Activated naive CD4-positive, alpha-beta T cell treated with anti-CD3 and anti-CD28 coated beads, Interleukin-2, amount 50 U/mL, for 16 hours (primary cell): Measurements from ENCODE around the gene TTYH3.
"Not testable (repeated sequence)": the region's sequence is repeated elsewhere in the genome, so short reads cannot be mapped to it uniquely, and the experiment has no call there.

ENCODE experiments used
- DNase-seq: peaks from one replicate; pipeline ENCODE4 v3.0.0-alpha.2; 2020

Gene TTYH3

GRCh38 chr7:2631946-2632732, at the start of gene TTYH3:
TTYH3 (plus strand) TSS chr7:2631986; CDS start chr7:2632156, 170 bp downstream.
- DNase-seq: no peak

GRCh38 chr7:2582006-2582735, 49.6 kb upstream of the TTYH3 start:
- no peak for DNase-seq

GRCh38 chr7:2583798-2584580, 47.8 kb upstream of the TTYH3 start:
- DNase-seq: no peak

GRCh38 chr7:2585446-2585845, 46.3 kb upstream of the TTYH3 start:
- no peak for DNase-seq

- no peak for DNase-seq
Observed at GRCh38 chr7:2586326-2587020, 45.3 kb upstream of the TTYH3 start.

GRCh38 chr7:2587134-2587533, 44.7 kb upstream of the TTYH3 start:
- DNase-seq: no peak

- no peak for DNase-seq
Observed at GRCh38 chr7:2587778-2588177, 44.0 kb upstream of the TTYH3 start.

- no peak for DNase-seq
Observed at GRCh38 chr7:2589341-2589740, 42.4 kb upstream of the TTYH3 start.

GRCh38 chr7:2589941-2590340, 41.8 kb upstream of the TTYH3 start:
- not testable (repeated sequence) for DNase-seq

GRCh38 chr7:2592375-2592865, 39.4 kb upstream of the TTYH3 start:
- DNase-seq: no peak

- DNase-seq: no peak
Observed at GRCh38 chr7:2593036-2593727, 38.6 kb upstream of the TTYH3 start.

- DNase-seq: no peak
Observed at GRCh38 chr7:2594599-2594998, 37.2 kb upstream of the TTYH3 start.

- DNase-seq: no peak
Observed at GRCh38 chr7:2595258-2595860, 36.4 kb upstream of the TTYH3 start.

- DNase-seq: no peak
Observed at GRCh38 chr7:2596464-2597272, 35.1 kb upstream of the TTYH3 start.

GRCh38 chr7:2597273-2597640, 34.5 kb upstream of the TTYH3 start:
- no peak for DNase-seq

GRCh38 chr7:2598154-2598823, 33.5 kb upstream of the TTYH3 start:
- DNase-seq: no peak

GRCh38 chr7:2601065-2601464, 30.7 kb upstream of the TTYH3 start:
- no peak for DNase-seq

GRCh38 chr7:2601907-2602306, 29.9 kb upstream of the TTYH3 start:
- DNase-seq: no peak

GRCh38 chr7:2602406-2603043, 29.3 kb upstream of the TTYH3 start:
- no peak for DNase-seq
